Natural killer cell treated with Interleukin-12 subunit alpha and Interleukin-12 subunit beta and Interleukin-15 and Interleukin-18, amount 100 ng/mL, for 72 hours (primary cell): ENCODE data around the gene COL6A1. TPM values are rescaled to one million over a fixed set of nuclear protein-coding genes. Genes with fewer than 3 reads are reported as not detected.
A peak's percentile ranks its signal among the peaks of the same experiment; 100 is the strongest.
"Not testable (repeated sequence)": the region's sequence is repeated elsewhere in the genome, so short reads cannot be mapped to it uniquely, and the experiment has no call there.

Source experiments
- ATAC-seq, 2 donors: fragments of 150-1000 bp; cut with Tn5 transposase in 1 of 2; sonication (Bioruptor Pico), chemical (Tn5 transposase) in 1 of 2; 2 replicates each; pipeline ENCODE4 v1.10.0; 2021
- DNase-seq: peaks from one replicate; pipeline ENCODE4 v3.0.0; 2022; ENCODE audit warnings: low spot score
- H3K27ac Mint-ChIP-seq, 2 donors: 1 replicate in 1 of 2; 2 replicates in 1 of 2; pipeline ENCODE4 v1.8.0; 2022; ENCODE audit warnings: mixed read lengths in 2 of 2, mild to moderate bottlenecking in 1 of 2, moderate library complexity in 1 of 2
- H3K27me3 Mint-ChIP-seq, 2 donors: 1 replicate in 1 of 2; 2 replicates in 1 of 2; pipeline ENCODE4 v1.8.0; 2022; ENCODE audit warnings: mixed read lengths in 2 of 2
- H3K36me3 Mint-ChIP-seq: one replicate; pipeline ENCODE4 v1.8.0; 2022; ENCODE audit warnings: mixed read lengths
- H3K4me1 Mint-ChIP-seq, 2 donors: 1 replicate in 1 of 2; 2 replicates in 1 of 2; pipeline ENCODE4 v1.8.0; 2022; ENCODE audit warnings: low read depth in 2 of 2, mixed read lengths in 2 of 2, mild to moderate bottlenecking in 1 of 2
- H3K4me3 Mint-ChIP-seq: one replicate; pipeline ENCODE4 v1.8.0; 2022; ENCODE audit warnings: mixed read lengths
- H3K9me3 Mint-ChIP-seq: 2 replicates; pipeline ENCODE4 v1.8.0; 2022; ENCODE audit warnings: mixed read lengths
- total RNA-seq, 2 donors: library from RNA; stranded (reverse); gene quantifications; one replicate each; pipeline ENCODE4 v1.2.3, GENCODE V29; 2022

COL6A1 gene
- total RNA-seq, 2 donors from 2014 or later, result not detected

DNA sequence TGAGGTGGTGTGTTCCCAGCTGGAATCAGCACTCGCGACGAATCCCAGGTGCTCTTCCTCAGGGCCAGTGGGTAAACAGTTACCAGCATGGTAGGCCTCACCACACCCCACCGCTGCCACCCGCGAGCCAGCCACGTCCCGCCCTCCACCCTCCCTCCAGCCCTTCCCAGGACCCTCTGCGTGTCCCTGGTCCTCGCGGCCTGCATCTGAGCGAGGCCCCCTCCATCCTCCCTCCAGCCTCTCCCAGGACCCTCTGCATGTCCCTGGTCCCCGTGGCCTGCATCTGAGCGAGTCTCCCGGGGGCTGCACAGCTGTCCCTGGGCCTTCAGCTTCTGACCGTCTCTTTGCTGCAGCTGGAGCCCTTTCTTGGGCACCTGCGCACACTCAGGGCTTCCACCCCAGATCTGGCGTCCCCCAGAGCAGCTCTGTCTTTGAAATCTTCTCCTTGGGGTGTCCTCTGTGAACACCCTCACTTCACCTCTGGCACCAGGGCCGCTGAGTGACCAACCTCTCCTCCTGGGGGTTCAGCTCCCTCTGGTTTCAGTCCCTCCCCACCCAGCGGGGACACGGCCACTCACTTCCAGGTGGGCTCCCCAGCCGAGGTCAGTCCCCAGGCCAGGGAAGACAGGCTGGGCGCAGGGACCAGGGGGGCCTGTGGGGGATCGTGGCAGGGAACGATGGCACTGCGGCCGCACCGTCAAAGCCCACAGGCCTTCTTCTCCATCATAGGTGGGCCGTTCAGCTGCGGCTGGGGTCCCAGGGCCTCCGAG lies 58.5 kb downstream of the COL6A1 start:
- ATAC-seq, result no peak
- Mint-ChIP-seq H3K9me3 (no peaks in the 10 kb centered on the region), H3K36me3 (no peaks in the 10 kb centered on the region), H3K27ac (no peak overlapping the region), H3K4me3 (no peak overlapping the region), H3K4me1 (peaks cover 0 to 5% of the 10 kb centered on the region in 2 donors), H3K27me3 (peaks cover 11 to 15% of the 10 kb centered on the region in 2 donors)
- DNase-seq, result no peak

DNA sequence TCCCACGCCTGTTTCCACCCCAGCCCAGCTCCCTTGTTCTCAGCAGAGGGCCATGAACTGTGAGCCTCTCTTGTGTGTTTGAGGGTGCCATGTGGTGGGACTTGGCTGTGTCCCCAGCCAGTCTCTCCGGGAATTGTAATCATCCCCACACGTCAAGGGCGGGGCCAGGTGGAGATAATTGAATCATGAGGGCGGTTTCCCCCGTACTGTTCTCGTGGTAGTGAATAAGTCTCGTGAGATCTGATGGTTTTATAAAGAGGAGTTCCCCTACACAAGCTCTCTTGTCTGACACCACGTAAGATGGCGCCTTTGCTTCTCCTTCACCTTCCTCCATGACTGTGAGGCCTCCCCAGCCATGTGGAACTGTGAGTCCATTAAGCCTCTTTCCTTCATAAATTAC lies 59.1 kb downstream of the COL6A1 start:
- Mint-ChIP-seq H3K4me1 (peaks cover 0 to 5% of the 10 kb centered on the region in 2 donors), H3K36me3 (no peaks in the 10 kb centered on the region), H3K27ac (no peak overlapping the region), H3K4me3 (no peak overlapping the region), H3K27me3 (peaks cover 11 to 15% of the 10 kb centered on the region in 2 donors), H3K9me3 (no peaks in the 10 kb centered on the region)
- DNase-seq, result no peak
- ATAC-seq, result no peak

DNA sequence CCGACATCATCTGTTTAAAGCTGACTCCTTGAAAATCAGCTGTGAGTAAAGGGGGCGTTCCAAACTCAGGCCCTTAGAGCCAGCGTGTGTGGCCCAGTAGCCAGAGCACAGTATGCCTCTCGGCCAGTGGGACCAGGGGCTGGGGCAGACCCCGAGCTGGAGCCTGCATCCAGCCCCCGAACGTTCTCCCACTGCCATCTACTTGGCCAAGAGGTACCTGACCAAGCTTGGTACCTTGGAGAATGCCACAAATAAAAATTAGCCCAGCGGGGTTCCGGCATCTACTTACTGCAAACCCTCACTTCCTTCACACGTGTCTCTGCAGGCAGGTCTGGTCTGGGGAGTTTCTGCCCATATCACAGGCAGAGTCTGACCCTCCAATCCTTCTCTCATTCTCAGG lies 59.6 kb downstream of the COL6A1 start:
- Mint-ChIP-seq H3K27me3 (peaks cover 11 to 15% of the 10 kb centered on the region in 2 donors), H3K9me3 (no peaks in the 10 kb centered on the region), H3K36me3 (no peaks in the 10 kb centered on the region), H3K4me3 (no peak overlapping the region), H3K4me1 (peaks cover 0 to 5% of the 10 kb centered on the region in 2 donors), H3K27ac (no peak overlapping the region)
- ATAC-seq (no peak), DNase-seq (no peak)

DNA sequence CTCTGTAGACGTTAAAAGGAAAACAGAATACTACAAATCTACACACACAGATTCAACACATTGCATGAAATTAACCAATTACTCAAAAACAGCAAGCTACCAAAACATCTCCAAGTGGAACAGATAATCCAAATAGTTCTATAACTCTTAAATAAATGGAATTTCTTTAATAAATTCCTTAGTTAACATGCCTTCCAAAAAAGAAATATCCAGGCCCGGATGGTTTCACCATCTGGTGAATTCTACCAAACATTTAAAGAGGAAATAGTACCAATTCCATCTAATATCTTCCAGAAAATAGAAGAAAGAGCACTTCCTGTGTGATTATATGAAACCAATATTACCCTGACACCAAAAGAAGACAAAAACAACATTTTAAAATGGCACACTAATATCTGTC lies 63.6 kb downstream of the COL6A1 start:
- DNase-seq (no peak), ATAC-seq (no peak)
- Mint-ChIP-seq H3K36me3 (no peaks in the 10 kb centered on the region), H3K4me1 (peaks cover 0 to 5% of the 10 kb centered on the region in 2 donors), H3K9me3 (no peaks in the 10 kb centered on the region), H3K4me3 (no peak overlapping the region), H3K27me3 (peaks cover 11 to 15% of the 10 kb centered on the region in 2 donors), H3K27ac (no peak overlapping the region)

DNA sequence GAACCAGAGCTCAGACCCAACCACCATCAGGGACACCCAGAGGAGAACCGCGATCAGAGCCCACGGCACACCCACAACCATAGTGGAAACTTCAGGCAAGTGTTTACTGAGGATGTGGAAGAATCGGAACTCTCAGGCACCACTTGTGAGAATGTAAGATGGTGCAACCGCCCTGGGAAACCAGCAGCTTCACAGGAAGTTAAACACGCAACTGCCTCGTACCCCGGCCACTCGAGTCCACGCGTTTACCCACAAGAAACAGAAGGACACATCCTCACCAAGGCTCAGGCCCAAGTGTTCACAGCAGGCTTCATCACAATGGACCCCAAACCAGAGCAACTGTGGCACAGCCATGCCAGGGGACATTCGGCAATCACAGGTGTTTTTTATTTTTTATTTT lies 64.9 kb downstream of the COL6A1 start:
- DNase-seq (no peak), ATAC-seq (no peak)
- Mint-ChIP-seq H3K36me3 (no peaks in the 10 kb centered on the region), H3K9me3 (no peaks in the 10 kb centered on the region), H3K27me3 (peaks cover 11 to 14% of the 10 kb centered on the region in 2 donors), H3K27ac (no peak overlapping the region), H3K4me3 (no peak overlapping the region), H3K4me1 (peaks cover 0 to 5% of the 10 kb centered on the region in 2 donors)

DNA sequence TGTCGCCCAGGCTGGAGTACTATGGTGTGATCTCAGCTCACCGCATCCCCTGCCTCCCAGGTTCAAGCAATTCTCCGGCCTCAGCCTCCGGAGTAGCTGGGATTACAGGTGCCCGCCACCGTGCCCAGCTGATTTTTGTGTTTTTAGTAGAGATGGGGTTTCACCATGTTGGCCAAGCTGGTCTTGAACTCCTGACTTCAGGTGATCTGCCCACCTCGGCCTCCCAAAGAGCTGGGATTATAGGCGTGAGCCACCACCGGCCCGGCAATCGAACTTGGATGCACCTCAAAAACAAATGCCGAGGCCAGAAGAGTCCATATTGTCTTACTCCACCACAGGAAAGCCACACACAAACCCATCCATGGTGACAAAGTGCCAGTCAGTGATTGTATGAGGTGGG lies 65.3 kb downstream of the COL6A1 start:
- H3K36me3 Mint-ChIP-seq, ATAC-seq: not testable (repeated sequence)

DNA sequence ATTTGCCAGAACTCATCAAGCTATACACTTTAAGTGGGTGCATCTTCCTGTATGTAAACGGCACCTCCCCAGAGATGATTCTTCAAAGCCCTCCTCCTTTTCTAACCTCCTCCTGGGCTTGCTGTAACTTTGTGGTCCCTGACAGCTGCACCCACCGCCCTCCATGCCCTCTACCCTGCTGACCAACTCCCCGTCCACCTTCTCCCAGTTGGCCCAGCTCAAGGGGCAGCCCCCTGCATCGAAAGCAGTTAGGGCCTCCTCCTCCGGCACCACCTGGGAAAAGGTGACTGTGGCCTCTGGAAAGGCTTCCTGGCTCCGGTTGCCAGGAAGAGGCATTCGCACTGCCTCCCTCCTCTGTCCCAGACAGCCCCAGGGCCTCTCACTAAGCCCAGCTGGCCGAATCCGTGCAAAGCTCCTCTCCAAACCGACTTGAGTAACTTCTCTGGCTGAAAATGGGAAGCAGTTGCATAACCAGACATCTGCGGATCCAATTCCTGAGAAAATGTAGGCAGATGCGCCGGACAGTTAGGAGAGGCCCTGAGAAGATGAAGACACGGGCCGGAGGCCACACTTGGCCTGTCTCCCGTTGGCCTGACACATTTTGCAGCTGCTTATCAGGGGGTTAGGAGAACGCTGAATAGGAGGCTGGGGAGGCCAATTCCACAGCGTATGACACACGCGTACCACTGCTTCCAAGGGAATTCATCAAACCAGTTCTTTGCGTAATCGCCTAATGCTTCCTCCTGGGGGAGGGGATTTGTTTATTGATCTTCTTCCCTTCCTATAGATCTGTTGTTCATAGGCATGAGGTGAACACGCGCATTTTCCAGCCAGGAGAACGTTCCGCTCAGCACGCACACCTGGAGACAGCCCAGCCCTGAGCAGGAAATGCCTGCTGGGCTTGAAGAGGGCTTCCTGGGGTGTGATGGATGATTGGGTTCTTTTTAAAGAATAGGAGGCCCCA lies 67.6 kb downstream of the COL6A1 start:
- Mint-ChIP-seq H3K36me3 (no peaks in the 10 kb centered on the region), H3K27me3 (no peaks in the 10 kb centered on the region), H3K9me3 (no peaks in the 10 kb centered on the region), H3K4me3 (no peak overlapping the region), H3K4me1 (no peaks in the 10 kb centered on the region), H3K27ac (no peak overlapping the region)
- no peak for DNase-seq
- no peak for ATAC-seq

More for the DNA sequence above, 65.3 kb downstream of the COL6A1 start:
- H3K4me1 Mint-ChIP-seq, H3K9me3 Mint-ChIP-seq, H3K27me3 Mint-ChIP-seq, H3K4me3 Mint-ChIP-seq, H3K27ac Mint-ChIP-seq, DNase-seq: not testable (repeated sequence)

DNA sequence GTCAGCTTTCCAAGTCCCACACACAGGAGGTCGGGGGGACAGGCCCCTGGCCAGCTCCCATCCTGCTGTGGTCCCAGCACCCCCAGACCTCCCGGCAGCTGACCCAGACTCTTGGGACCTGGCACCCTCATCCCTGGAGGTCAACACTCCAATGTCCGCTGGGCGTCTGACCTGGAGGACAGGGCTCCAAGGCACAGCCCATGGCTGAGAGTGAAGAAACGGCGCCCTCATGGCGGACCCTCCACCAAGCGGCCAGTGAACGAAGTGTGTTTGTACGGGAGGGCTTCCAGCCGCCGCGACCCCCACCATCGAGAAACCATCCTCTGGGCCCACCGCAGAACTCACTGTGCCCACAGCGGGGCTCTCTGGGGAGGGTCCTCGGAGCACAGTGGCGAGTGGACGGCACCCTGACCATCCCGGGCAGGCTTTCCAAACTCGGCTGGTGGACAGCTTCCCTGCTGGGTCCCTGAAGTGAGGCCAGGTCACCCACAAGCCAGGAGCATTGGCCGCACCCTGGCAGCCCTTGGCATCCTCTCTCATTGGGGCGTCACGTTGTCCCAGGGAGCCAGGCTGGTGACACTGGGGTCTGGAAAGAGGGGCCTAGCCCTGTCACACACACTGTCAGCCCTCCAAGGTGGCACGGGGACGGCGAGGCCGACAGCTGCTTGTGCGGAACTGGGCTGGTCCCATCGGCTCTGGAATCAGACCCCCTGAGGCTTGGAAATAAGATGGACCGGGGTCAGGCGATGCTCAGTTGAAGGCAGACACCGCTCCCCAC lies 68.5 kb downstream of the COL6A1 start:
- no peaks in the 10 kb centered on the region for H3K27me3 Mint-ChIP-seq
- no peak overlapping the region for H3K27ac Mint-ChIP-seq
- peak in 1 of 2 donors; percentile 6 for ATAC-seq
- H3K4me3 Mint-ChIP-seq, result no peak overlapping the region
- H3K4me1 Mint-ChIP-seq, result no peaks in the 10 kb centered on the region
- H3K36me3 Mint-ChIP-seq, result no peaks in the 10 kb centered on the region
- no peak for DNase-seq
- no peaks in the 10 kb centered on the region for H3K9me3 Mint-ChIP-seq

DNA sequence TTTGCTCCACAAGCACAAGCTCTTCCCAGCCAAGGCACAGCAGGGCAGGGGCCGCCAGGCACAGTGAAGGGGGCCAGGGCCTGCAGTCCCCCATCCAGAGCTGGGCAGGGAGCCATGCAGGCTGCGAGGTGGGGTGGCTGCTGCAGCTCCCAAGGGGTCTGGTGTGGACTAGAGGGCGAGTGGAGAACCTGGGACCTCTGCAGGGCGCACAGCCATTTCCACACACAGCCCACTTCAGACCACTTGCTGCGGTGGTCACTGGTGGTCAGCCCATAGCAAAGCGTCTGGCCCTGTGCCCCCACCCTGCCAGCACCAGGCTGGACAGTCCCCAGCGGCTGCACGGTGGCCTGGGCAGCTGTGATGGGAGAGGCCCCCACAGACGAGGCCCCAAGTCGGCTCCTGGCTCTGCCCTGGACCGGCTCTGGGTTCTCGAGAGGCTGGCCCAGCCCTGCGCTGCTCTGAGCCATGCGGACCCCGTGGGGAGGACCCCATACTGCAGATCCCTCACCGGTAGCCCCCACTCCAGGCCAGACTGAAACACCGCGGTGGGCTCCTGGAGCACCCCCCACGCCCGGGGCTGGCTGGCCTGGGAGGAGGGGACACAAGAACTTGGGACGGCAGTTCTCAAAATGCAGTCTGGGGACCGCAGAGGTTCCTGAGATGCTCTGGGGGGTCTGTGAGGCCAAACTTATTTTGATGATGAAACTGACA lies 69.3 kb downstream of the COL6A1 start:
- Mint-ChIP-seq H3K27ac (no peak overlapping the region), H3K36me3 (no peaks in the 10 kb centered on the region), H3K27me3 (no peaks in the 10 kb centered on the region), H3K4me3 (no peak overlapping the region), H3K4me1 (no peaks in the 10 kb centered on the region), H3K9me3 (no peaks in the 10 kb centered on the region)
- no peak for DNase-seq
- ATAC-seq, result no peak

DNA sequence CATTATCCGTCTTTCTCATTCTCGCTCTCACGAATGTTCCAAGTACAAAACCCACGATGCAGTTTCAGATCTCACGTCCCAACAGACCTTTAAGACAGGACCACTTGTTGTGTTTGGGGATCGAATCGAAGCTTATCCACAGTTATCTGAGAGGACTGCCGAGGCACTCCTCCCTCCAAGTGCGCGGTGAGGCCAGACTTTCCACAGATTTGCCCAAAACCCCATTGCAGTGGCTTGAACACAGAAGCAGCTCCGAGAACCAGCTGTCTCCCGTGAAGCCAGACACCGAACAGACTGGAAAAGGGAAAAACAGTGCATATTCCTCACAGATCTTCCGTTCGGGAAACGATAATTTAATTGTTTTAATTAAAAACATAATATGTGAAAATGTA lies 69.8 kb downstream of the COL6A1 start:
- no peaks in the 10 kb centered on the region for H3K9me3 Mint-ChIP-seq
- ATAC-seq, result no peak
- H3K27me3 Mint-ChIP-seq, result no peaks in the 10 kb centered on the region
- no peak overlapping the region for H3K27ac Mint-ChIP-seq
- no peaks in the 10 kb centered on the region for H3K4me1 Mint-ChIP-seq
- no peaks in the 10 kb centered on the region for H3K36me3 Mint-ChIP-seq
- H3K4me3 Mint-ChIP-seq, result no peak overlapping the region
- DNase-seq, result no peak

DNA sequence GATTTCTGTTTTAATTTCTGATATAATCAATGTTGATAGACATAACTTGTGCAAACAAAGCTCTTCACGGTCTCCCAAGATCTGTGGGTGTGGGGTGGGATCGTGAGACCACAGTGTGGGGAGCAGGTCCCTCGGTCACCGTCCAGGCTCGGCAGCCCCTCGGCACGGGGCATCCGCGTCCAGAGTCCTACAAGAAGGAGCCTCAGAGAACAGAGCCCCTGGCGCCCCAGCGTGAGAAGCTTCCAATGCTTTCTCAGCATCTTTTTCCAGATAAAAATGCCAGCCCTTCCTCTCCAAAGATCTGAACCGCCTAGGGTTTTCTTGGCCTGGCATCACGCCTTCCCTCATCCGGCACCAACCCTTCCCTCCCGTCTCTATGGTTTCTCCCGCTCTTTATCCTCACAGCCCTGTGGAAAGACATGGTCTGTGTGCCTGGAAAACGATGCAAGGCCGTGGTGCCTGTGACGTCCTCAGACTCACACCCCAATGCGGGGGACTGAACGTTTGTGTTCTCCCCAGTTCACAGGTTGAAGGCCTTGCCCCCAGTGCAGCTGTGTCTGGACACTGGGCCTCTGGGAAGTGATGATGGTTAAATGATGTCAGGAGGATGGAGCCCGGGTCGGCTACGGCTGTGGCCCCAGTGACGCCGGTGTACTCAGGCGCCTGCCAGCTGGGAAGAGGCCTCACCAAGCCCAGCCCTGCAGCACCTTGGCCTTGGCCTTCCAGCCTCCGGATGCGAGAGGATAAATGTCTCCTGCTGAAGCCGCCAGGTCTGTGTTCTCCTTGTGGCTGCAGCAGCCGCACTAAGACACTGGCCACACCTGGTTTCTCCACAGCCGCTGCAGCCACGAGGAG lies 70.5 kb downstream of the COL6A1 start:
- Mint-ChIP-seq H3K27me3 (no peaks in the 10 kb centered on the region), H3K36me3 (no peaks in the 10 kb centered on the region), H3K4me1 (no peaks in the 10 kb centered on the region), H3K4me3 (no peak overlapping the region), H3K9me3 (no peaks in the 10 kb centered on the region), H3K27ac (no peak overlapping the region)
- ATAC-seq (no peak), DNase-seq (no peak)
